Right hindlimb (tissue), 1 donor: ENCODE measurements around the gene GFI1B.
"Not testable (repeated sequence)": the region's sequence is repeated elsewhere in the genome, so short reads cannot be mapped to it uniquely, and the experiment has no call there.

Experiments used
- DNase-seq: peaks from one replicate; pipeline ENCODE4 v3.0.0-alpha.2; 2018

GFI1B gene

DNA sequence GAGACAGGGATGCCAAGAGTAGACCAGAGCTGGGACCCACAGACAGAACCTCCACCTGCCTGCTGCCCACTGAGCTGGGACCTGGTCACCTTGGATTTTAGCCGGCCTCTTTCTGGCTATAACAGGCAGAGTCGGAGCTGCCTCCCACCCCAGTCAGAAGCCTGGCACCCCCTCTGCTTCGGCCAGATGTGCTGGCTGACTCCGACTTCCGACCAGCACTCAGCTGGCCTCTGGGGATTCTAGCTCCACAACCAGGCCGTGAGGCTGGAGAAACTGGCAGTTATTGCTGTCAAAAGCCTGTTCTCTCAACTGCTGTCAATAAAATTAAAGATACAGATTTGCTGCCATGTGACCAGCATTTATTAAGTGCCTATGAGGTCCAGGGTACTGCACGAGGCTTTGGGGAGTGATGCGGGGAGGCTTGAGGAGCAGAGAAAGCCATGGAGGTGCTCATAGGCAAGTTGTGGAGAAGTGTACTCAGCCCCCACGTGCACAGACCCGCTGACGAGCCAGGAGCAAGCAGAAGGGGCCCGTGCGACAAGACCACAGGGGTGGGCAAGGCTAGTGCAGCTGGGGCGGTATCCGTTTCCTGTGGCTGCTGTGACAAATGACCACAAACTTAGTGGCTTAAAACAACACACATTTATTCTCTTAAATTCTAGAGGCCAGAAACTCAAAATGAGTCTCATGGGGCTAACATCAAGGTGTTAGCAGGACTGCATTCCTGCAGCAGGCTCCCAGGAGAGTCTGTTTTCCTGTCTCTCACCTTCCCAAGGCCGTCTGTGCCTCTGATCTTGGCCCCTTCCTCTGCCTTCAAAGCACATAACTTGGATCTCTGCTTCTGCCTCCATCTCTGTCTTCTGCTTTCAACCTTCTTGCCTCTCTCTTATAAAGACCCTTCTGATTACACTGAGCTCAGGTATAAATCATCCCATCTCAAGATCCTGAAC lies 13.1 kb downstream of the GFI1B start:
- DNase-seq: no peak

DNA sequence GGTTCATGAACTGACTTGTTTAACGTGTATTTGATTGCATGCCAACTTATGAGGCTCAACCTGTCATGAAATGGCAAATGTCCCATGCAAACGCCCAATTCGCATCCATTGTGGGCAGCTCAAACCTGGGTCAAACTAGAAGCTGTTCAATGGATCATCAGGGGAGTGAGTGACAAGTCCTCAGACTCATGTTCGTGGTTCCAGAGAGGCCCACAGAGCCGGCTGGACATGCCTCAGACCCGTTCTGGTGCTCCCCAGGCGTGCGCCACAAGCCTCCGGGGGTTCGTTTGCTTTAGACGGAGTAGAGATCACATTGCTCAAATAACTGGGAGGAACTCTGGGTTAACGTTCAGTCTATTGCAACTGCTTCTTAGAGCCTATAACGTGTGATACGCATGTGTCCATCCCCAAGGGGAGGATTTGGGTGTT lies 15.0 kb downstream of the GFI1B start:
- DNase-seq: no peak

GRCh38 chr9:132994410-132995120 lies 16.1 kb downstream of the GFI1B start:
- no peak for DNase-seq

DNA sequence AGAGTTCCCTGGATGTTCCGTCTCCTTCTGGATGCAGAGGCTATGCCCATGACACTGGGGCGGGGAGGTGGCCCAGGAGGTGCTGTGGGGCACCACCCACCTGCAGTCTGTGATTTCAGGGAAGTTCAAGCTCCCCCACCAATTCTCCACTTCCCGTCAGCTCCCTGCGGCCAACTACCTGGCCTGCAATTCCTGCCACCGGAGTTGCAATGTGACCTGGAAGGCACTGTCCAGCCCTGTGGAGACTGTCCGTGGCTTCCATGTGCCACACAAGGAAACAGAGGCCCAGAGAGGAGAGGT lies 16.6 kb downstream of the GFI1B start:
- no peak for DNase-seq

DNA sequence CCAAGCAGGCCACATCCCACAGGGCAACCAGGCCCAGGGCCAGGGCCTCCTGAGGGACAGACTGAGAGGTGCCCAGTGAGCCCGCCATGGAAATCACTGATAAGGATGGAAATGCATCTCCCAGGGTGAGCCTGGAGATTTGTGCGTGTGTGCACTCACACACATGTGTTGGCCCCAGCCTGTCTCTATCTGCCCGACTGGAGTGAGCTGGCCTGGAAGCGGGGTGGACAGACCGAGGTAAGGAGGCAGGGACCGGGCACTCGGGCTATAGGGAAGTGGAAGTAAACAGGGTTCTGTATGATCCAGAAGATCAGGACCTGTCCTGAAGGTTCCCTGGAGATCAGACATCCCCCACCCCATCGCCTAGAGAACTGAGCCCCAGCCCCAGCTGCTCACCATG lies 17.4 kb downstream of the GFI1B start:
- DNase-seq: no peak

- no peak for DNase-seq
These were observed 18.0 kb downstream of the GFI1B start for GRCh38 chr9:132996526-132996925.

DNA sequence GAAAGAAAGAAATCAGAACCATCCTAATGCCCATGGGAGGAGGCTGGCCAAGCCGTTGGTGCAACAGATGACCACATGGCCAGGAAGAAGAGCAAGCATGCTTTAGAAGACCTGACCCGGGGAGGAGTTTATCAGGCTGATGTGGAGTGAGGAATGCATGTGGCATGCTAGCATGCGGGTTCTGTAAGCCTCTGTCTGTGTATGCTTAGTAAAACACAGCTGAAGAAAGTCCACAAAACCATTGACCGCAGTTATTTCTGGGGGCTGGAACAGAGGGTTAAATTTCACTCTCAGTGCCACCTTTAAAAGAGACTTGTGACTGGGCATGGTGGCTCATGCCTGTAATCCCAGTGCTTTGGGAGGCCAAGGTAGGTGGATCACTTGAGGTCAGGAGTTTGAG lies 19.1 kb downstream of the GFI1B start:
- no peak for DNase-seq

GRCh38 chr9:132998221-132998620 lies 19.7 kb downstream of the GFI1B start:
- DNase-seq: not testable (repeated sequence)

- DNase-seq: no peak
These were observed 20.5 kb downstream of the GFI1B start for GRCh38 chr9:132998831-132999635.

GRCh38 chr9:133002147-133003070 lies 23.9 kb downstream of the GFI1B start:
- no peak for DNase-seq

DNA sequence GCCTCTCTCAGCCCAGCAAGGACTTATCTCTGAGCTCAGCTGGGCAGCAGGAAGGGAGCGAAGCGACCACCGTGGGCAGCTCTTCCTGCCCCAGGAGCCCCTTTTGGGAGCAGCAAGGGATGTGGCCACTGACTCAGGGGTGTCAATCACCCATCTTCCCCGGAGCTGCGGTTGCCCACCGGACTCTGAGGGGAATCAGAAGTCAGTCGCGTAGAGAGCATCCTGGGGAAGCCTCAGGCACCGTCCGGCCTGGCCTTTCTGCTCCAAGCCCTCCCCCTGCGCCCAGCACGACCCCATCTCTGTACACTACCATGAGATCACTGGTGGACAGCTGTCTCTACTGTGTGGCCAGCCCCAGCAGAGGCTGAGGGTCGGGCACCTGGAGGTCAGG lies 24.6 kb downstream of the GFI1B start:
- DNase-seq: no peak

DNA sequence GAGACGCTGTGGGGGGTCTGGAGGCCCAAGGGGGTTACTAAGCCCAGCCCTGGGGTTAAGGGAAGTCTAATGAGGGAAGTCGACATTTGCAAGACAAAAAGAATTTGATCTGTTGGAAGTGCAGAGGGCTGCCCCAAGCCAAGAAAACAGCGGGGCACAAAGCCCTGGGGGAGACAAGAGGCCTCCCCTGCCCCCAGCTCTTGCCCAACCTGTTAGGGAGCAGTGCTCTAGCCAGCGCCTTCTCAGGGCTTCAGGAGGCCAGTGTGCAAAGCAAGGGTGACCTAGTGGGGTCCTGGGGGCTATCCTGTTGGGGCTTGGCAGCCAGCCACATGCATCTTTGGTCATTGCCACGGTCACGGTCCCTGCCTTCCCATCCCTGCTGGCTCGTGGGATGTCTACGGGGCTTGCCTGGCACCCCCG lies 25.2 kb downstream of the GFI1B start:
- DNase-seq: no peak

- DNase-seq: no peak
These were observed 25.9 kb downstream of the GFI1B start for GRCh38 chr9:133004091-133004998.

GRCh38 chr9:133004999-133005760 lies 26.7 kb downstream of the GFI1B start:
- no peak for DNase-seq

DNA sequence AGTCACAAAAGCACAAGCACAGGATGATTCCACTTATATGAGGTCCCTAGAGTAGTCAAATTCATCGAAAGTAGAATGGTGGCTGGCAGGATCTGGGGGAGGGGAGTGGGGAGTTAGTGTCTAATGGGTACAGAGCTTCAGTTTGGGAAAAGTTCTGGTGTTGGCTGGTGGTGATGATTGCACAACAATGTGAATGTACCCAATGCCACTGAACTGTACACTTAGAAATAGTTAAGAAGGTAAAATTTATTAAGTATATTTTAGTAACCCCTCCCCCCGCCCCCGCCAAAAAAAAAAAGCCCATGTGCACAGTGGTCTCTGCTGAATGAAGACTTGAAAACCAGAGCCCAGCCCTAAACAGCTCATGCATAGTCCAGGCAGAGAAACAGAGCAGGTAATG lies 27.5 kb downstream of the GFI1B start:
- no peak for DNase-seq

- DNase-seq: no peak
These were observed 28.3 kb downstream of the GFI1B start for GRCh38 chr9:133006731-133007352.

- DNase-seq: no peak
These were observed 29.9 kb downstream of the GFI1B start for GRCh38 chr9:133008406-133008805.

DNA sequence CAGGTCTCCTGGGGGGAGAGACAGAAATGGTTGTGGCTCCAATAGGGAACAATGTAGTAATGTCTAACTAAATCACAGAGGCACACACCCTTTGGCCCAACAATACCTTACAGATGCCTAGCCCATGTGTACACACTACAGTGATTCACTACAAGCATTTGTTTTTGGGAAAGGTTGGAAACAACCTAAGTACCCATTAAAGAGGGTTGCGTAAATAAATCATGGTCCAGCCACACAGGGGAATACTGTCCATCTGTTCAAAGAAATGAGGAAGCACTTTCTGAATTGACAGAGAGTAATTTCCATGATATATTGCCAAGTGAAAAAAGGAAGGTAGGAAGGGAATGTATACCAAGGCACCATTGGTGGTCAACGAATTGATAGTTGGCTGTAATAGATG lies 30.3 kb downstream of the GFI1B start:
- DNase-seq: no peak

DNA sequence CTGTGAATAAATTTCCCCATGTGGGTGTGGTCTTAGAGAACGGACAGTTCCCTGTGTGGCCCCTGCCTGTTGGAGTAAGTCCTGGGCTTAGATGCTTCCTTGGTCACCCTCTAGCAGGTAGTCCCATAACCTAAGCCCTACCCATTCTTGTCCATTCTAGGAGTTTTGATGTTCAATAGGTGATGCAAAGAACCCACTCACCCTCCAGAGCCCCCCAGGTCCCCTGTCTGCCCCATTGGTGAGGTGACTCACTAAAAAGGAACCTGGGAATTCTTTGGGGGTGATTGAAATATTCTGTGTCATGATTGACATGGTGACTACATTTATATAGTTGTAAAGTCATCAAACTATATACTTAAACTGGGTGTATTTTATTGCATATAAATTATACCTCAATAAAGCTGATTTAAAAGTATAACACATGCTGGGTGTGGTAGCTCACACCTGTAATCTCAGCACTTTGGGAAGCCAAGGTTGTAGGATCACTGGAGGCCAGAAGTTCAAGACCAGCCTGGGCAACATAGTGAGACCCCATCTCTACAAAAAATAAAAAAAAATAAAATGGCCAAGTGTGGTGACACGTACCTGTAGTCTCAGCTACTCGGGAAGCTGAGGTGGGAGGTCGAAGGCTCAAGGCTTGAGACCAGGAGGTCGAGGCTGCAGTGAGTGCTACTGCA lies 31.6 kb downstream of the GFI1B start:
- no peak for DNase-seq
